A549 (cell line): ENCODE data around the gene TMEM141. TPM values are rescaled to one million over a fixed set of nuclear protein-coding genes. Genes with fewer than 3 reads are reported as not detected.

Source experiments
- ATAC-seq, 2 experiments: fragments of 200-7000 bp in 1 of 2; fragments of >200 bp in 1 of 2; cut with Nextera tagmentation in 1 of 2; cut with Tn5 transposase in 1 of 2; 3 replicates each; pipeline versions ENCODE4 v1.8.0 to v1.9.1; 2018 to 2020; ENCODE audit warnings: mild to moderate bottlenecking in 1 of 2, moderate library complexity in 1 of 2
- CTCF ChIA-PET: fragments of 300-600 bp; sonication (Branson Sonifier 250); formaldehyde crosslinking; extraction: SDS; loops from one replicate; lab custom pipeline; 2021; ENCODE audit warnings: antibody characterized with exemption, inconsistent platforms; lab: Yijun Ruan, JAX
- POLR2A ChIA-PET: fragments of 350-600 bp; formaldehyde crosslinking; extraction: SDS; loops from one replicate; lab custom pipeline; 2021; ENCODE audit warnings: antibody characterized with exemption, inconsistent platforms; lab: Yijun Ruan, JAX
- DNase-seq, 2 experiments: peaks; one replicate each; pipeline versions ENCODE4 v3.0.0 to v3.0.0-alpha.2; 2011 to 2016; ENCODE audit warnings: low read depth in 1 of 2, low spot score in 1 of 2
- FAIRE-seq: peaks from 2 replicates; lab custom pipeline; 2011; peaks lifted over from hg19 to GRCh38; lab: Jason Lieb, UNC
- H3K27ac ChIP-seq, 2 experiments: fragments of >200 bp; sonication (Bioruptor Twin); formaldehyde crosslinking; 3 replicates each; pipeline ENCODE4 v1.5.1; 2016 to 2017
- H3K4me1 ChIP-seq: fragments of >200 bp; sonication (Bioruptor Twin); formaldehyde crosslinking; 3 replicates; pipeline ENCODE4 v1.6.1; 2016
- H3K4me2 ChIP-seq: fragments of >200 bp; sonication (Bioruptor Twin); formaldehyde crosslinking; 3 replicates; pipeline ENCODE4 v1.6.1; 2016
- H3K4me3 ChIP-seq: fragments of >200 bp; sonication (Bioruptor Twin); formaldehyde crosslinking; 3 replicates; pipeline ENCODE4 v1.5.1; 2016
- H3K9me3 ChIP-seq: fragments of >200 bp; sonication (Bioruptor Twin); formaldehyde crosslinking; 3 replicates; pipeline ENCODE4 v1.6.1; 2016
- ATOH8 ChIP-seq: fragments of 250-450 bp; sonication (Bioruptor Pico); IDR thresholded peaks from 2 replicates; pipeline ENCODE4 v1.5.0; 2020; ENCODE audit warnings: low read depth, mild to moderate bottlenecking, moderate library complexity
- CHD2 ChIP-seq: fragments of 150-350 bp; IDR thresholded peaks from 2 replicates; pipeline ENCODE4 v1.6.1; 2014; ENCODE audit warnings: low read length; ENCODE audit not compliant: partially characterized antibody
- CHD4 ChIP-seq: fragments of 200-600 bp; sonication (generic); IDR thresholded peaks from 2 replicates; pipeline ENCODE4 v1.6.1; 2016; ENCODE audit warnings: antibody characterized with exemption, mild to moderate bottlenecking, borderline replicate concordance
- EHF ChIP-seq: fragments of 250-450 bp; sonication (Bioruptor Pico); IDR thresholded peaks from 2 replicates; pipeline ENCODE4 v1.5.0; 2020; ENCODE audit warnings: mild to moderate bottlenecking
- FOSB ChIP-seq: fragments of 250-450 bp; sonication (Bioruptor Pico); IDR thresholded peaks from 2 replicates; pipeline ENCODE4 v1.5.0; 2020; ENCODE audit warnings: mild to moderate bottlenecking, moderate library complexity
- FOSL2 ChIP-seq, 2 experiments: fragments of 450-650 bp in 1 of 2; fragments of >200 bp in 1 of 2; sonication (Bioruptor Twin) in 1 of 2; formaldehyde crosslinking; IDR thresholded peaks; 2 replicates each; pipeline versions ENCODE4 v1.5.0 to v1.6.1; 2016 to 2020; ENCODE audit warnings: mild to moderate bottlenecking in 1 of 2, moderate library complexity in 1 of 2
- GATA3 ChIP-seq: IDR thresholded peaks from 2 replicates; pipeline ENCODE4 v1.6.1; 2012; ENCODE audit warnings: borderline replicate concordance
- HOXA7 ChIP-seq: fragments of 250-450 bp; sonication (Bioruptor Pico); IDR thresholded peaks from 2 replicates; pipeline ENCODE4 v1.5.0; 2020; ENCODE audit warnings: mild to moderate bottlenecking, moderate library complexity
- MAX ChIP-seq: IDR thresholded peaks from 2 replicates; pipeline ENCODE4 v1.6.1; 2012
- MYC ChIP-seq: IDR thresholded peaks from 2 replicates; pipeline ENCODE4 v1.6.1; 2012; ENCODE audit warnings: mild to moderate bottlenecking, inconsistent platforms, low read length, improper control_type of control experiment, borderline replicate concordance
- NFE2L2 ChIP-seq: fragments of 150-350 bp; conservative IDR thresholded peaks from 2 replicates; pipeline ENCODE4 v1.6.1; 2014; ENCODE audit warnings: low read length
- NPAS2 ChIP-seq: fragments of 250-450 bp; sonication (Bioruptor Pico); IDR thresholded peaks from 2 replicates; pipeline ENCODE4 v1.8.0; 2022; ENCODE audit warnings: mild to moderate bottlenecking, moderate library complexity, borderline replicate concordance
- PBX3 ChIP-seq: IDR thresholded peaks from 2 replicates; pipeline ENCODE4 v1.6.1; 2012
- PHF8 ChIP-seq: fragments of 200-600 bp; sonication (generic); IDR thresholded peaks from 2 replicates; pipeline ENCODE4 v1.6.1; 2016; ENCODE audit warnings: low read depth, mild to moderate bottlenecking, antibody characterized with exemption, moderate library complexity, borderline replicate concordance
- POLR2A ChIP-seq: IDR thresholded peaks from 2 replicates; pipeline ENCODE4 v1.6.1; 2012; ENCODE audit warnings: mild to moderate bottlenecking, low read length
- POLR2AphosphoS2 ChIP-seq: conservative IDR thresholded peaks from 2 replicates; pipeline ENCODE4 v1.6.1; 2012; ENCODE audit warnings: low read length, improper control_type of control experiment, inconsistent platforms
- RAD21 ChIP-seq, 2 experiments: fragments of >200 bp in 1 of 2; sonication (Bioruptor Twin) in 1 of 2; formaldehyde crosslinking in 1 of 2; IDR thresholded peaks in 1 of 2; conservative IDR thresholded peaks in 1 of 2; 2 replicates in 1 of 2; 3 replicates in 1 of 2; pipeline ENCODE4 v1.6.1; 2012 to 2018; ENCODE audit warnings: inconsistent platforms in 1 of 2
- RCOR1 ChIP-seq: fragments of 150-350 bp; IDR thresholded peaks from 2 replicates; pipeline ENCODE4 v1.6.1; 2014; ENCODE audit warnings: antibody characterized with exemption, low read length, low read depth
- REST ChIP-seq: fragments of 200-600 bp; sonication (generic); IDR thresholded peaks from 2 replicates; pipeline ENCODE4 v1.6.1; 2016; ENCODE audit warnings: antibody characterized with exemption, mild to moderate bottlenecking, moderate library complexity
- TFCP2L1 ChIP-seq: fragments of 250-450 bp; sonication (Bioruptor Pico); IDR thresholded peaks from 2 replicates; pipeline ENCODE4 v1.5.0; 2021; ENCODE audit warnings: mild to moderate bottlenecking
- WGBS: methylation state at CpG from one replicate; pipeline ENCODE4 v1.1.6; 2017; ENCODE audit errors: missing lambda C conversion rate; 5-methylcytosine and 5-hydroxymethylcytosine counted together
- polyA plus RNA-seq, 4 experiments: library from polyadenylated mRNA; depleted of rRNA in 3 of 4; stranded (reverse); fragments of >200 nt; fragmentation: RNase III in 1 of 4; extraction: RNeasy Plus Mini Kit Qiagen cat#74134 plus additional on column Dnase treatment in 1 of 4; gene quantifications; 2 replicates in 3 of 4; 3 replicates in 1 of 4; pipeline ENCODE4 v1.2.3, GENCODE V29; 2011 to 2017

Gene TMEM141
- polyA plus RNA-seq, 2 of the 4 experiments (the other 2 are of a cell fraction) = 64.5 to 70.7 TPM

GRCh38 chr9:136808806-136809158 is 17.6 kb downstream of the TMEM141 start (continued):
- TF ChIP-seq TFCP2L1 = no peak
- TF ChIP-seq RCOR1 = no peak
- TF ChIP-seq MYC = no peak
- TF ChIP-seq NFE2L2 = no peak
- TF ChIP-seq, all 56 proteins: peak for 0

GRCh38 chr9:136814725-136815421 is 23.7 kb downstream of the TMEM141 start:
- H3K27ac ChIP-seq = no peak overlapping the region
- TF ChIP-seq EHF (CRISPR knock-in tag) (no peak), REST (no peak), GATA3 (no peak), CHD4 (no peak), MYC (no peak), POLR2A (no peak), ATOH8 (CRISPR knock-in tag) (no peak), PBX3 (no peak), CHD2 (no peak), POLR2AphosphoS2 (no peak), RAD21 (conservative IDR thresholded peaks at IDR 0.05 in 1 of 2, IDR thresholded peaks at IDR 0.05 in 1 of 2) (no peak), MAX (no peak), PHF8 (no peak), FOSL2 (IDR thresholded peaks at IDR 0.05) (no peak), FOSL2 (CRISPR knock-in tag; IDR thresholded peaks at IDR 0.05) (no peak), FOSB (CRISPR knock-in tag) (no peak)
- TF ChIP-seq, all 56 proteins: peak for 0
- DNase-seq = no peak
- Histone ChIP-seq H3K4me2 (no peak overlapping the region), H3K9me3 (no peaks in the 10 kb centered on the region), H3K4me1 (peaks cover 5% of the 10 kb centered on the region; the same call in 2 of the 3 replicates), H3K4me3 (no peak overlapping the region)
- WGBS = 92% methylated on average over 13 of the region's 13 CpGs
- POLR2A ChIA-PET = interaction anchor here (2.6 kb wide), 1 partner anchor 7 kb away, joined by 13 read pairs; the partner anchor contains the start of gene RABL6
- no peak for FAIRE-seq
- ATAC-seq = no peak
- CTCF ChIA-PET = interaction anchor here (0.8 to 3.5 kb wide), 15 partner anchors 9 to 234 kb away, joined by 3 to 20 read pairs (median 4); partner anchors contain the start of gene AJM1

GRCh38 chr9:136815422-136815782 is 24.3 kb downstream of the TMEM141 start:
- FAIRE-seq (no peak), ATAC-seq (no peak), DNase-seq (no peak)
- 100% methylated on average over 1 of the region's 1 CpG for WGBS
- H3K4me2 ChIP-seq = no peak overlapping the region
- ChIA-PET CTCF (interaction anchor here (0.8 to 3.5 kb wide), 14 partner anchors 9 to 220 kb away, joined by 3 to 20 read pairs (median 4); partner anchors contain the start of gene AJM1), POLR2A (interaction anchor here (2.6 kb wide), 1 partner anchor 8 kb away, joined by 13 read pairs; the partner anchor contains the start of gene RABL6)
- TF ChIP-seq HOXA7 (CRISPR knock-in tag) (no peak), FOSB (CRISPR knock-in tag) (no peak), NPAS2 (CRISPR knock-in tag) (no peak), PBX3 (no peak), ATOH8 (CRISPR knock-in tag) (no peak)
- no peaks in the 10 kb centered on the region for H3K9me3 ChIP-seq
- H3K4me3 ChIP-seq = no peak overlapping the region
- H3K27ac ChIP-seq = no peak overlapping the region
- no peaks in the 10 kb centered on the region; the same call in 2 of the 3 replicates for H3K4me1 ChIP-seq
